HG03558 (cell line): ENCODE results near the gene SPRTN.

Experiments used
- ATAC-seq: cut with Tn5 transposase; IDR thresholded peaks from one replicate; pipeline ENCODE4 v1.9.1; 2021; ENCODE audit warnings: moderate number of reproducible peaks; ENCODE audit not compliant: unreplicated experiment; ENCODE audit errors: extremely low read depth

The SPRTN gene

DNA sequence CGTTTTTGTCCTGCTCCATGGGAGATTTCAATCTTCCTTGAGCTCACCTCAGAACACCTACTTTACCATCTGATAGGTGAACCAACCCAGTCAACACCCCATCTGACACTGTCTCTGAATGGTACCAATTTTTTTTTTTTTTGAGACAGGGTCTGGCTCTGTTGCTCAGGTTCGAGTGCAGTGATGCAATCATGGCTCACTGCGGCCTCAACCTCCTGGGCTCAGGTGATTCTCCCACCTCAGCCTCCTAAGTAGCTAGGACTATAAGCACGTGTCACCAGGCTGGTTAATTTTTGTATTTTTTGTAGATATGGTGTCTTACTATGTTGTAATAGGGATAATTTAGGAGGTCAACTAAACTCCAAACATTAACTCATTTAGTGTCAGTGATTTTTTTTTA, 36.3 kb downstream of the SPRTN start:
- no peak for ATAC-seq

DNA sequence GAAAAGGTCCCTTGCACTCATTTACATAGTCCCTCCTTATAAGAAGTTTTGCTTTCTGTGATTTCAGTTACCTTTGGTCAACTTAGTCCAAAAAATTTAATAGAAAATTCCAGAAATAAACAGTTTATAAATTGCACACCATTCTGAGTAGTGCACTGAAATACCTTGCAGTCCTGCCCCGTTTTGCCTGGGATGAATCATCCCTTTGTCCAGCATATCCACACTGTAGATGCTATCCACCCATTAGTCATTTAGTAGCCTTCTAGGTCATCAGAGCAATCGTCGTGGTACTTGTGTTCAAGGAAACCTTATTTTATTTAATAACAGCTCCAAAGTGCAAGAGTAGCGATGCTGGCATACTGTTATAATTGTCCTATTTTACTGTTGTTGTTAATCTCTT, 38.0 kb downstream of the SPRTN start:
- ATAC-seq, result no peak

DNA sequence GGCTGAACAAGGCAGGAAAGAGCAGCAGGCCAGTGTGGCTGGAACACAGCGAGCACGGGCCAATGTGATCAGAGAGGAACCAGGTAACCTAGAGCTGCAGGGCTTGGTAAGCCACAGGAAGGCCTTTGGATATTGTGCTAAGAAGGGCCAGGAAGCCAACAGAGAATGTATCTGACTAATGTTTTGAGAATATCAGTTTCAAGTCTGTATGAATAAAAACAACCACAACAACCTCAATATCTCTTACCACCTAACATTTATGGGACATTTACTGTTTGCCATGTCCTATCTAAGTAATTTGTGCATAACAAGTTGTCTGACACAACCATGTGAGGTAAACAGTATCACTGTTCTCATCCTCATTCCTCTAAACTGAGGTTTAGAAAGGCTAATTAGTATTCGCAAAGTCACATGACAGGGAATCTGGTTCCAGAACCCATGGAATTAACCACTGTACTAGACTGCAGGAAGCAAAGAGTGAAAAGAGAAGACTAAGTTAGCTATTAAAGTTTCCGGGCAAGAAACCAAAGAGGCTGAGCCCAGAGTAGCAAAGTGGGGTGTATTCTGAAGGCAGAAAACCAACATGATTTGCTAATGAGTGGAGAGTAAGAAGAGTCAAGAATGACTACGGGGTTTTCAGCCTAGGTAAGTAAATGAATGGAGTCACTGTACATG, 38.9 kb downstream of the SPRTN start:
- ATAC-seq, result no peak

DNA sequence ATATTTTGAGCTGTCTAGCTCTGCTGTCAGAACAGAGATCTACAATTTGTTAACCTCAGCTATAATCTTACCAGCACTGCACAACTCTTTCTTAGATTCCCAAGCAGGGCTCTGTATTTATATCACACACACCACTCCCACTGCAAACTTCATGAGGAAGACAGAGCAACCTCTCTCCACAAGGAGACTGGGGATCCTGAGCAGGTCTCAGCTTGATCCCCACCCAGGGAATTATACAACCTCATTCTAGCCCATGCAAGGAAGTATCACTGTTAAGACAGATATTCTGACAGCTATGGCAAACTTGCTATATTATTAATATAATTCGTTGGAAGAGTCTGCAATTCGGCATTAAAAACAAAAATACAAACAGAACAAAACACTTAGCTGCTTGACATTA, 43.6 kb downstream of the SPRTN start:
- no peak for ATAC-seq

DNA sequence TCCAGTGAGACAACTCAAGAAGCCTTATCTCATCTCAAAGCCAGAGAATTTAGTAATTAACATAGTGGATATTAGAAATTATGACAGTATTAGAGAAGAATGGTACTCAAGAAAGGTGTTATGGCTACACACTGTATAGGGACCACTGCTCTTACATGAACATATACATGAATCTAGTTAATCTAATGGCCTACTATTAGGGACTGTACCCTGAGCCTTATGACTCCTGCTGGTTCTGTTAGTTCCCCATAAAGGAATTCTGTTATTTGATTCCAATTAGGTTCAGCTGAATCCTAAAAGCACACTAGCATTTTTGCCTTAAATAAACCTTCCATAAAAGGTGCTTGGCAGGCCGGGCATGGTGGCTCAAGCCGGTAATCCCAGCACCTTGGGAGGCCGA, 44.3 kb downstream of the SPRTN start:
- ATAC-seq, result no peak

DNA sequence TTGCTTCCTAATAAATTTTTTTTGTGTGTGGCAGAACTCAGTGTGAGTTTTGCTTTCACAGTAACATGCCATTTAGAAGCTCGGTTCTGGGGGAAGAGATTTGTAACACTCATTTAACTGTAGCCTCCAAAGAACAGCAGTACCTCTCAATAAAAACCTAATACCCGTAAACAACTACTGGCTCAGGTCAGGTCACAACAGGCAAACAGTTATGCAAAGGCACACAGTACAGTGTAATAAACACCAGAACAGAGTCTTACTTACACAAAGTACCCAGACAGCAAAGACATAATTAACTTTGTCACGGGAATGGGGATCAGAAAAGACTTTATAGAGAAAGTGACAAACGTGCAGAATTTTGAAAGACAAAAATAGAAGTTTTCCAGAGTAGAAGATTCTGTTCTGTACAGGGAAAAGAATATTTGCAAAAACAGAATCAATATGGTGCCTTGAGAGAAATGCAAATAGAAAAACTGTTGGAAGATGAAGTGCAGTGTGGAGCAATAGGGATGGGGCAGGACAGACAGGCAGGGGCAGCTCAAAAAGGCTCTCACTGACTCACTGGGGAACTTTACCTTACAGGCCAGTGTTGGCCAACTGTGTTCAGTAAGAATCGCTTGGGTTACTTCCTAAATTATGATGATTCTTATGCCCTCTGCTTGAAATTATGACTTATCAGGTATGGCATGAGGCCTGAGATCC, 45.2 kb downstream of the SPRTN start:
- no peak for ATAC-seq

DNA sequence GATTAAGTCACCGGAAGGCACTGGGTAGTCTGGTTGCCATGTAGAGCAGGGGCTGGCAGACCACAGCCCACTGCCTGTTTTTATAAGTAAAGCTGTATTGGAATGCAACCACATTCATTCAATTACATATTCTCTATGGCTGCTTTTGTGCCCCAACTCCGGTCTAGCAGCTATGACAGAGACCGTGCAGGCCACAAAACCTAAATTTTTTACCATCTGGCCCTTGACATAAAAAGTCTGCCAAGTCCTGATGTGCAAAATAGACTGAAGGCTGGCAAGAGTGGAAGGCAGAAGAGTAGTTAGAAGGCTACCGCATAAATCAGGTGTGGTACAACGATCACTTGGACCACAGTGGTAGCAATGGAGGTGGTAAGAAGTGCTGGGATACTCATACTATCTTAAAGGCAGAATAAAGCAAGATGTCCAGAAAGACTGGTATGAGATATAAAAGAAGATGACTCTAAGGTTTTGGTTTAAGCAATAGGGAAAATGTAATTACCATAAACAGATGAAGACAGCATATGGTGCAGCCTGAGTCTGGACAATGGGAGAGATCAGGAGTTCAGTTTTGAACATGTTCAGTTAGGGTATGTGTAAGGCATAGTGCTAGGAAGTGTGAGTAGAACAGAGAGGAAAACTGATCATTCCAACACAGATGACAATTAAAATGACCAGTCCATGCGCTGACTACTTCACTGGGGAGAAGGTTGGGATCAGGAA, 46.8 kb downstream of the SPRTN start:
- ATAC-seq, result no peak

DNA sequence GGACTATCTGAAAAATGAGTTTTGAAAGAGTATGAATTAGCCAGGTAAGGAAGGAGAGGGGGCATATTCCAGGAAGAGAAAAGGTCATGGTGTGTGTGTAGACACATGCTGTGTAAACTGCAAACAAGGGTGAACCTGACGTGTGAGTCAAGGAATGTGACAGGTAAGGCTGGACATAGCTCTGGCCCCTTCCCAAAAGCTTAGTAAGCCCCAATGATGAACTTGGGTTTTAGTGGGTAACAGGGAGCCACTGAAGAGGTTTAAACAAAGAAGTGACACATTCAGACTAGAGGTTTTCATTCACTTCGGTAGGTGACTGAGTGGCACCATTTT, 47.3 kb downstream of the SPRTN start:
- no peak for ATAC-seq

DNA sequence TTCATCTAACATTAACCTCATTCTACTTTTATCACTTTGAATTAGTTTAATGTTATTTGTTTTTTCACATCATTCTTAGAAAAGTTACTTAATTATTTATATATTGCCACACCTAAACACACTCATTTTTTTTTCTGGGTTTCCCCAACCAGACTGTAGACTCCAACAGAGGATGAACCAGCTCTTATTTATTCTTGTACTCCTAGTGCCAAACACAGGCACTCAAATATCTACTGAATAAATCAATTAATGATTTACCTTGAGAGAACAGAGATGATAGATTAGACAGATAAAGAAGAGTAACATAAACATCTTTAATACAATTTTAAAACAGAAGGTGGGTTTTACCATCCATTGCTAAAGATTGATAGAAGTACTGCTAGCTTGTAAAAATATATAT, 48.4 kb downstream of the SPRTN start:
- no peak for ATAC-seq

DNA sequence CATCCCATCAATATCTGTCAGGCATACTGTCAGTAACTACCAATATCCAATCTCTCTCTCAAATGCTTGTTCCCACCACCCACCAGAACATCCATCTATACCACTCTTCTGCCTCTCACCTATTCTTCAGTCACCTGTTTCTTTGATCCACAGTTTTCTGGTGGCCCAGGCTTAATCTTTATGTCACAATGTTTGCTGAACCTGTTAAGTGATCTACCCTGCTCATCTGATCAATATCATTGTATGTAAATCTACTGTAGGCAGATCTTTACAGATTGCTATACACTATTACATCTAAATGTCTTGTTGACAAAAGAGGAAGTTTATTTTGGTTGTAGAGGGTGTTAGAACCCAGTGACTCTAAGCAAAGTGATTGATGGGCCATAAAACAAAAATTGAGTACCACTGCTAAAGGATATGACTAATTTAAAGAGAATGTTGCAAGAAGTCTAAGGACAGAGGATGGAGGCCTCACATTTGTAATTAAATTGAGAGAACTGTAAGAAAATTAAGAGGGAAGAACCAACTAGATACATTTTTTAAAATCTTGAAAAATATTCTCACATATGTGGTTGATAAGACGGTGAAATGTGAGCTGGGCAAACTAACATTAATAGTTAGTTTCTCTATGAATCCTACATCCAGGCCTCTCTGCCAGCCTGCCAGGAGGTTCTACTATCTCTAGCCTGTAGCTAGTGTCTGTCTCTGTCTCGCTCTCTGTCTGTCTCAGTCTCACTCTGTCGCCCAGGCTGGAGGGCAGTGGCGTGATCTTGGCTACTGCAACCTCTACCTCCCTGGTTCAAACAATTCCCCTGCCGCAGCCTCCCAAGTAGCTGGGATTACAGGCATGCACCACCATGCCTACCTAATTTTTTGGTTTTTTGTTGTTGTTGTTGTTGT, 49.9 kb downstream of the SPRTN start:
- no peak for ATAC-seq

DNA sequence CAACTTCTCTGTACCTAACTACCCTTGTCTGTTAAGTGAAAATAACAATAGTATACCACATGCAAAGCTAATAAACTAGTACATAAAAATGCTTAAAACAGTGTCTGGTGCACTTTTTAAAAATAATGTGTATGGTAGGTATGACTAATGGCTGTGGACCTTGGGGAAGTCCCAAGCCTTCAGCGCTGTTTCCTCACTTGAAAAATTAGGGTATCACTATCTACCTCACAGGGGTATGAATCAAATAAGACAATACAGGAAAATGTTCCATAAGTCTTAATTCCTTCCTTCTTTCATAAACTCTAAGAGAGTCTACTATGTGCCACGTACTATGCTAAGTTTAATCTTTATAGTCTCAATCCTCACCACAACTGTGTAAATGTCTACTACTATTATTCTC, 52.0 kb downstream of the SPRTN start:
- ATAC-seq, result no peak

DNA sequence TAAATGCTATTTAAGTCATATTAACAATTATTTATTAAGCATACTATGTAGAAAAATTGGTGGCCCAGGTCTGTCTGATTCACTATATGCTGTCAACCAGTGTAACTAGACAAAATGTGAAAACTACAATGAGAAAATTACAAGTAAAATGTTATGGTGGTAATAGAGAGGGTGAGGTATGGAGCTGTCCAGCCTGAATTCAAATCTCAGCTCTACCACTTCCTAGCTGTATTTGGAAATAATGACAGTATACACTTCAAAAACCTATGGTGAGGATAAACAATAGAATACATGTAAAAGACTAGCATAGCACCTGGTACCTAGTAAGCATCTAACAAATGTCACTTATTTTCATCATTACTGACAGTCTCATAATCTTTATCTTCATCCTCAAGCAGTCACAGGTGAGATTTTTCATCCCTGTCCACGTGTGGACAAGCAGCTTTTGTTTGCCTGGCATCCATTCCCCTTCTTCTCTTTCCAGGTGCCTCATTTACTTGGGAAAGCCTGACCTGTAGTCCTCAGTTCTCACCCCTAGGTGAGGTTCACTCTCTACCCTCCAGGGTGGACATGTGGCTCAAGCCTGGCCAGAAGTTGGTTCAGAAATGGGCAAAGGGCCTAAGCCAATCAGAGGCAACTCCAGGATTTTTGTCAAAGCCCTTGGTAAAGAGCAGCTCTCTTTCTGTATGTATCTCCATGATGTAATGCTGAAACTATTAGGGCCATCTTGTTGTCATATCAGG, 54.5 kb downstream of the SPRTN start:
- ATAC-seq, result no peak

DNA sequence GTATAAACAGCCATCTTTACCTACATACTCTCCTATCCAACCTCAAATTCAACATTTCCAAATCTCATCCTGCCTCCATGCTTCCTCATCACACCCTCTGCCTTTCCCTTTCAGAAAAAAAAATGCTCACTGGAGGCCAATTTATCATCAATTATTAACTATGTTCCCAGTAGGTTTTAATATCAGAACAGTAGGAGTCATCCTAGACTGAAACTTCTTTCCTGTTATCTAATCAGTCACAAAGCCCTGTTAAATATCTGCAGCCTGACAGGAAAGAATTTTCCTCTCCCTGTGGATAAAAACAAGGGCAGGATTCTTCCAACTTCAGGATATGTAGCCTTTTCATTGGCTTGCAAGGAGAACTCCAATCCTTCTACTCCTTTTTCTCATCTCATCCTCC, 55.6 kb downstream of the SPRTN start:
- no peak for ATAC-seq

DNA sequence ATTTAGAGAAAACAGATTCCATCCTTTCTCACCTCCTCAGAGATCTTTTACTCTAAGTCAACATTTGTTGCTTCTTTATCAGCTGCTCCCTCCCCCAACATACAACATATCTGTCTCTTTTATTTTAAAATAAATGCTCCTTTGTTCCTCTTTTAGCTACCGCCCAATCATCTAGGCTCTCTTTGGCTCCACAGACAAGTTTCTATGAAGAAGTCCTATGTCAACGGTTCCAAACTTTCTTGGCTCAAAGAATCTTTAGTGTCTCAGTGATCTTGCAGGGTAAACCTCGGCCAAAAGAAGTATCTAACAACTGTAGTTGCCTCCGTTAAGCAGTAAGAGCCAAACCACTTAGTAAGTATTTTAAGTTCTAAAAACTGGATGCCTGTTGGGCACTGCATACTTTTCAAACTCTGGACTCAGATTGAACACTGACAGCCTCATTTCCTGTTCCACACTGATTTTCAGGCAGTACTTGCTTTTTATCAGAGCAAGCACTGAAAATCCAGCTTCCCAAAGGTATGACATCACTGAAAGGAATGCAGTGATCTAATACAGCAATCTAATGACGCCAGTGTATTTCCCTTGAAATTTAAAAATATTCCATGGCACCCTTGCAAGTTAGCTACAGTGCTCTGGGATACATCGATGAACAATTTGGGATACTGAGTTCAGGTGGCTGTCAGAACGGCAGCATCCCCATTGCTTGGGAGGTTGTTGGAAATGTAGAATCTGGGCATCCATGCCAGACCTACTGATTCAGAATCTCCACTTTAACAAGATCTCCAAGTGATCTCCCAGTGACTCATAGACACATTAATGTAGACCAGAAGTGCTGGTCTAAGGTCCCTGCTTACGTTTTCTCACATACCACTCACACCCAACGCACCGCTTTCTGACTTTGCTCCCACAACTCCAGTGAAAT, 57.2 kb downstream of the SPRTN start:
- no peak for ATAC-seq

DNA sequence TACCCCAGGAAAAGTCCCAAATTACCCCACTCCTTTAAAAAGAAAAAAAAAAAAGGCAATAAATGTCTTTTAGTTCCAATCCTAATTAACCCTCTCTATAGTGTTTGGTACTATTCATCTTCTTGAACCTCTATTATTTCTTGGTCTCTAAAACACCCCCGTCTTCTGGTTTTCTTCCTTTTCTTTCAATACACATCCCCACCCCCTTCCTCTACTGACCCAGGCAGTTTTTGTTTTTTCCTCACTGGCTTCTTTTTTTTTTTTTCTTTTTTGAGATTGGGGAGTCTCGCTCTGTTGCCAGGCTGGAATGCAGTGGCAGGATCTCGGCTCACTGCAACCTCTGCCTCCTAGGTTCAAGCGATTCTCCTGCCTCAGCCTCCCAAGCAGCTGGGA, 57.9 kb downstream of the SPRTN start:
- no peak for ATAC-seq

DNA sequence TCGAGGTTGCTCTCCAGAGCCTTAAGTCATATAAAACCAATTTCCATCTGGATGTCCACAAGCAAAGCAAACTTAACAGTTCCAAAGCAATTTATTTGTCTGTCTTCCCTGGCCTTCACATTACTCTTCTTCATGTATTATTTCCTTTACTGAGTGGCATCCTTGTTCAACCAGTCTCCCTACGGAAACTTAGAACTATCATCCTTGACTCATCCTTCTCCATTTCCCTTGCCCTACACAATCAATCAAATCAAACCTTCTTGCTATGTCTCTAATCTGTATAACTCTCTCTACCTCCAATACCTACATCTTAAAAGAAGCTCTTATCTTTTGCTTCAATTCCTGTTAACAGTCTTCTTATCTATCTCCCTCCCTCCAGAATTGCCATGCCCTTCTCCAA, 58.5 kb downstream of the SPRTN start:
- ATAC-seq, result no peak

DNA sequence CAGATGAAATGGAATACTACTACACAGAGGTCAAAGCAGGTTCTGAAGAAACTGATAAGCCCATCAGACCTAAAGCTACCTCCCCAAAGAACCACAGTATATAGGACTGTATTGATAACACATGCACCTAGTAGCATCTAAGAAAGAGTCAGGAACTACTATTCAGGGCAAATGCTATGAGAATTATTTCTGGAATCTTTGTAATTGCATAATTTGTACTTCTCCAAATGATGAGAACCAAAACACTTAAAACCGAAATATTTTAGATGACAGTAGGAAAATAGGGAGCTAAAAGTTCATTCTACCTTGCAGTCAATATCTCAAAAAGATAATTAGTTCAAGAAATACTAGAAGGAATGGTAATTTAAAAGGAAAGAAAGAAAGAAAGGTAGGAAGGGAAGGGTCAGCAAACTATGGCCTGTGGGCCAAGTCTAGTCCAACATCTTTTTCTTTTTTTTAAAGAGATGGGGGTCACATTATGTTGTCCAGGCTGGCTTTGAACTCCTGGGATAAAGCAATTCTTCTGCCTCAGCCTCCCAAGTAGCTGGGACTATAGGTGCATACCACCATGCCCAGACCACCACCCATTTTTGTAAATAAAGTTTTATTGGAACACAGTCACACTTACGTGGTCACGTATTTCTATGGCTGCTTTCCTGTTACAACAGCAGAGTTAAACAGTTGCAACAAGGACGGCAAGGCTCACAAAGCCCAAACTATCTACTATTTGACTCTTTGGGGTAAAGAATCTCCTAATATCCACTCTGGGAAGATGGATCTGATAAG, 60.0 kb downstream of the SPRTN start:
- no peak for ATAC-seq

DNA sequence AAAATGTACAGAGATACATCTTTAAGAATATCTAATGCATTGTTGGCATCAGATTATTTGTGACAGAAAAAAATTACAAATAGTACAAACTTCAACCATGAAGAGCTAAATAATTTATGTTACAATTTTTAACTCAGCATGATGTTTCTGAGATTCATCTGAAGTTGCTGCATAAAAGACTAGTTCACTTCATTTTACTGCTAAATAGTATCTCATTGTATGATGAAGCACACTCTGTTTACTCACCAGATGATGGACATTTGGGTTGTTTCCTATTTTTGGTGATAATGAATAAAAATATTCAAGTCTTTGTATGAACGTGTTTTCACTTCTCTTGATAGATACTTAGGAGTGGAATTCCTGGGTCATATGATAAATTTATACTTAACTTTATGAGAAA, 63.4 kb downstream of the SPRTN start:
- ATAC-seq, result no peak
